Measurements from ENCODE around the gene CLASRP. TPM values are rescaled to one million over a fixed set of nuclear protein-coding genes. Genes with fewer than 3 reads are reported as not detected.

Gene CLASRP
- total and polyA plus RNA-seq, 2 of the 8 experiments (the other 6 are each of a cell fraction or from before 2014, with no cell fraction given), result 22.3 to 71.7 TPM

GRCh38 chr19:45019187-45019586, 19.7 kb upstream of the CLASRP start:
- H3K9ac ChIP-seq (replicated peaks in 1 of 4; ENCODE audit: extremely low read depth in 1 of 4, low read depth in 3 of 4, low read length in 3 of 4), result no peak overlapping the region
- no peak overlapping the region for H2AK5ac ChIP-seq (ENCODE audit: low read depth, low read length)
- 0 out of 7 replicates have a peak, but pooled peaks cover 0 to 2% (median 0%) of the 10 kb centered on the region in 4 experiments for H3K4me1 ChIP-seq (replicated peaks in 1 of 4; ENCODE audit: control insufficient read depth in 3 of 4, insufficient read depth in 4 of 4, low read length in 3 of 4)
- H4K91ac ChIP-seq (replicated peaks; ENCODE audit: insufficient read length, low read length), result no peak overlapping the region
- H2BK20ac ChIP-seq (ENCODE audit: low read length), result no peak overlapping the region
- H4K20me1 ChIP-seq (replicated peaks in 1 of 2; ENCODE audit: control insufficient read depth in 1 of 2, insufficient read depth in 2 of 2, low read length in 2 of 2), result no peaks in the 10 kb centered on the region
- H3K27me3 ChIP-seq (replicated peaks in 1 of 4; ENCODE audit: control insufficient read depth in 3 of 4, extremely low read depth in 1 of 4, insufficient read depth in 3 of 4, low read length in 3 of 4), result no peaks in the 10 kb centered on the region
- no peak overlapping the region for H2AFZ ChIP-seq (ENCODE audit: low read length)
- H3K4me2 ChIP-seq (ENCODE audit: insufficient read depth in 1 of 2, low read depth in 2 of 2, low read length in 2 of 2), result no peak overlapping the region
- no peaks in the 10 kb centered on the region for H3K79me1 ChIP-seq (ENCODE audit: low read depth, low read length)
- no peak overlapping the region for H3K27ac ChIP-seq (ENCODE audit: low read depth, low read length)
- H3K56ac ChIP-seq (replicated peaks; ENCODE audit: insufficient read length, low read depth, low read length), result no peak overlapping the region
- no peak overlapping the region for H2BK120ac ChIP-seq (replicated peaks; ENCODE audit: low read depth, low read length)
- no peak overlapping the region for H3K23ac ChIP-seq (ENCODE audit: insufficient read length)
- H3K14ac ChIP-seq (ENCODE audit: insufficient read length), result no peak overlapping the region
- CTCF ChIA-PET (ENCODE audit: partially characterized antibody), result interaction anchor here (0.8 to 1.3 kb wide), 7 partner anchors 10 to 129 kb away, joined by 3 to 5 read pairs (median 3); no protein-coding TSS in a partner anchor
- no peaks in the 10 kb centered on the region for H3K23me2 ChIP-seq (ENCODE audit: low read depth, low read length)
- POLR2A ChIA-PET (ENCODE audit: partially characterized antibody), result interaction anchor here (1.2 kb wide), 1 partner anchor 10 kb away, joined by 3 read pairs; no protein-coding TSS in a partner anchor
- no peak overlapping the region for H2BK12ac ChIP-seq (ENCODE audit: low read depth, low read length)
- no peaks in the 10 kb centered on the region for H3K79me2 ChIP-seq (ENCODE audit: control insufficient read depth in 1 of 2, insufficient read depth in 2 of 2, low read length in 2 of 2)
- WGBS, 2 experiments (ENCODE audit: extremely low coverage in 1 of 2, insufficient coverage in 1 of 2, insufficient read length in 1 of 2, insufficient replicate concordance in 2 of 2, low coverage in 1 of 2, low lambda C conversion rate in 2 of 2, missing lambda C conversion rate in 1 of 2), result 87% methylated on average over 2 of the region's 2 CpGs; no CpG with 5 or more reads in 1 of the 2 experiments
- FAIRE-seq (no peak), DNase-seq (ENCODE audit: low read depth in 1 of 2, low spot score in 2 of 2) (no peak)
- H3K4ac ChIP-seq (replicated peaks; ENCODE audit: insufficient read length, low read depth, low read length), result no peak overlapping the region
- H3K4me3 ChIP-seq (ENCODE audit: extremely low read depth in 1 of 4, insufficient read depth in 2 of 4, low read depth in 3 of 4, low read length in 4 of 4), result no peak overlapping the region
- H4K5ac ChIP-seq (ENCODE audit: insufficient read length, low read depth, low read length), result no peak overlapping the region
- H3K9me3 ChIP-seq (ENCODE audit: insufficient read depth in 2 of 2, low read depth in 1 of 2, low read length in 1 of 2), result no peaks in the 10 kb centered on the region
- no peaks in the 10 kb centered on the region; a peak in 1 of 8 replicates for H3K36me3 ChIP-seq (ENCODE audit: control insufficient read depth in 2 of 4, insufficient read depth in 4 of 4, low read length in 3 of 4)
- no peak overlapping the region for H4K8ac ChIP-seq (ENCODE audit: extremely low read depth, insufficient read depth, low read length)
- no peak overlapping the region for H2BK5ac ChIP-seq (ENCODE audit: low read depth, low read length)
- no peak overlapping the region for H3K18ac ChIP-seq (ENCODE audit: extremely low read depth, low read length)
- no peak overlapping the region for H2BK15ac ChIP-seq (ENCODE audit: low read length)
- no peak for TF ChIP-seq EZH2 (IDR thresholded peaks at IDR 0.05; ENCODE audit: low read depth, low read length, severe bottlenecking)
- TF ChIP-seq CTBP2 (IDR thresholded peaks at IDR 0.05; ENCODE audit: borderline replicate concordance, insufficient read depth, insufficient read length, low read length), result no peak
- TF ChIP-seq SUZ12 (IDR thresholded peaks at IDR 0.05; ENCODE audit: low read length), result no peak
- TF ChIP-seq RBBP5 (IDR thresholded peaks at IDR 0.05; ENCODE audit: borderline replicate concordance, low read depth, low read length), result no peak
- no peak for TF ChIP-seq SP2 (IDR thresholded peaks at IDR 0.05; ENCODE audit: low read length)
- no peak for TF ChIP-seq SP4 (IDR thresholded peaks at IDR 0.05; ENCODE audit: low read length)
- TF ChIP-seq USF2 (IDR thresholded peaks at IDR 0.05; ENCODE audit: low read length), result no peak
- no peak for TF ChIP-seq E2F6 (IDR thresholded peaks at IDR 0.05)
- TF ChIP-seq RNF2 (IDR thresholded peaks at IDR 0.05; ENCODE audit: borderline replicate concordance, low read depth, low read length, missing control alignments, poor library complexity, severe bottlenecking), result no peak
- TF ChIP-seq TCF12 (IDR thresholded peaks at IDR 0.05; ENCODE audit: low read depth, low read length), result no peak
- TF ChIP-seq EGR1 (IDR thresholded peaks at IDR 0.05; ENCODE audit: borderline replicate concordance, low read depth, low read length), result no peak

All from H1 (cell line).